Stomach smooth muscle (tissue), 2 donors: ENCODE results near the gene ACAP1.

Experiments used
- H3K27ac ChIP-seq: one replicate; pipeline ENCODE4 v1.7.0; 2013; ENCODE audit warnings: mild to moderate bottlenecking, low read length, inconsistent platforms
- H3K27me3 ChIP-seq, 2 donors: one replicate each; pipeline ENCODE4 v1.7.0; 2013; ENCODE audit warnings: low read length in 2 of 2; ENCODE audit not compliant: insufficient read depth in 2 of 2, control insufficient read depth in 1 of 2
- H3K36me3 ChIP-seq, 2 donors: one replicate each; pipeline ENCODE4 v1.7.0; 2013; ENCODE audit warnings: low read length in 2 of 2; ENCODE audit not compliant: control insufficient read depth in 2 of 2, insufficient read depth in 2 of 2
- H3K4me1 ChIP-seq: one replicate; pipeline ENCODE4 v1.7.0; 2013; ENCODE audit warnings: low read length; ENCODE audit not compliant: control insufficient read depth, insufficient read depth
- H3K4me3 ChIP-seq, 2 donors: one replicate each; pipeline ENCODE4 v1.7.0; 2013; ENCODE audit warnings: low read length in 2 of 2
- H3K9ac ChIP-seq, 2 donors: one replicate each; pipeline ENCODE4 v1.7.0; 2013; ENCODE audit warnings: low read length in 2 of 2, mild to moderate bottlenecking in 1 of 2
- H3K9me3 ChIP-seq, 2 donors: one replicate each; pipeline ENCODE4 v1.7.0; 2013; ENCODE audit warnings: low read length in 2 of 2; ENCODE audit not compliant: control insufficient read depth in 2 of 2
- donor health status: healthy.
- donor health status: Pancreatic carcinoma.

Gene ACAP1

GRCh38 chr17:7374353-7374752 is 38.0 kb downstream of the ACAP1 start:
- Histone ChIP-seq H3K9ac (no peak overlapping the region), H3K36me3 (no peaks in the 10 kb centered on the region), H3K27ac (no peak overlapping the region), H3K4me1 (no peaks in the 10 kb centered on the region), H3K27me3 (no peaks in the 10 kb centered on the region), H3K4me3 (no peak overlapping the region), H3K9me3 (no peaks in the 10 kb centered on the region)

DNA sequence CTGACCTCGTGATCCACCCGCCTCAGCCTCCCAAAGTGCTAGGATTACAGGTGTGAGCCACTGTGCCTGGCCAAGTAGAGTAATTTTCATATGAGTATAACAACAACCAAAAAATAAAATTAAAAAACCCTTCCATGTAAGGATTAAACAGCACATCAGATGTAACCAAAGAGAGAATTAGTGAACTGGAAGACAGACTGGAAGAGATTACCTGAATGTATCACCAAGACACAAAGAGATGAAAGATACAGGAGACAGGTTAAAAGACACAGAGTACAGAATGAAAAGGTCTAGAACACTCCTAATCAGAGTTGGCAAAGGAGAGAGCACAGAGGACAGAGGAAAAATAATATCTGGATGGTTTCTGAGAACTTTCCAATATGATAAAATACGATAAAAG is 42.8 kb downstream of the ACAP1 start:
- Histone ChIP-seq H3K27ac (no peak overlapping the region), H3K9me3 (no peaks in the 10 kb centered on the region), H3K4me3 (no peak overlapping the region), H3K27me3 (peaks cover 0 to 2% of the 10 kb centered on the region in 2 donors), H3K4me1 (peaks cover 27% of the 10 kb centered on the region), H3K9ac (no peak overlapping the region), H3K36me3 (no peaks in the 10 kb centered on the region)

GRCh38 chr17:7380321-7380720 is 44.0 kb downstream of the ACAP1 start:
- peak overlapping the region; percentile 38 to 66 for H3K4me3 ChIP-seq
- H3K36me3 ChIP-seq = no peaks in the 10 kb centered on the region
- peak overlapping the region; percentile 6 for H3K27ac ChIP-seq
- H3K27me3 ChIP-seq = peaks cover 0 to 2% of the 10 kb centered on the region in 2 donors
- no peaks in the 10 kb centered on the region for H3K9me3 ChIP-seq
- peaks cover 32% of the 10 kb centered on the region for H3K4me1 ChIP-seq
- peak overlapping the region; percentile 8 to 55 for H3K9ac ChIP-seq

DNA sequence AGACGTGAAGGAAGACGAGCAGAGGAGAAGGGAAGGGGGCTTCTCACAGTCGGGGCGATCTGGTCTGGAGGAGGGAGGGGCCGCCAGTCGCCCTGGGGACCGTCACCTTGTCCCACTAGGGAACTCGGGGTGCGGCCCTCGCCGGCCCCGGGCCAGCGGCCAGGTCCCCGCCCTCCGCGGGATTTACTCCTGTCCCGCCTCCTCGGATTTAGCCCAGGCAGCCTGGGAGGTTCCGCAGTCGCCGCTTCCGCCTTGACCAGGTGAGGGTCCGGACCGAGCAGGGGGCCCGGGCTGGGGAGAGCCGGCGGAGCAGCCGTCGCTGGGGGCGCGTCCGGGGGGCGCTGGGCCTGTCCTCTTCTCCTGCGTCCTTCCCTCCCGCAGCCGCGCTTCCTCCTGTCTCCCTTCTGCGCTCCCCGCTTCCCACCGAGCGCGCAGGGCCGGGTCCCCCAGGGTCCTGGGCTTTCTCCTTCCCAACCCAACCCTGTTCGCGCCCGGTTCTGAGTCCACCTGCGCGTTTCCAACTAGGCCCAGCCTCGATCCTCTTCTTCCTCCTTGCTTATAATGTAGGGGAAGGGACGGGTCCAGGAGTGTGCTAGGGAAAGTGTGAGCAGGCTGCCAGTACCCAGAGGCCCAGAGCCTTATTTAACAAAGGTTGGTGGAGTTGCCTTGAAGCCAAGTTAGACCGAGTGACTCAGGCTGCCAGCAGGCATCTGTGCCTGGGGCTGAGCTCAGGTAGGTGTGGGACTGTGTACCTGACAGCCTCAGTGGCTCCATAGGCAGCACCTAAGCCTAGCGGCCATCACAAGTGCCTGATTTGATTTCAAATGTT is 44.7 kb downstream of the ACAP1 start, which contains the start of gene TNK1:
TNK1 (plus strand) TSS at position 235 of the 829 bp plus-strand sequence. CDS start 1,838 bp downstream, outside the sequence.
- Histone ChIP-seq H3K27me3 (peaks cover 0 to 2% of the 10 kb centered on the region in 2 donors), H3K9me3 (no peaks in the 10 kb centered on the region), H3K9ac (peak within 1 kb of the TSS; percentile 15 to 55), H3K27ac (peak within 1 kb of the TSS; percentile 6), H3K36me3 (no peaks in the 10 kb centered on the region), H3K4me3 (peak within 1 kb of the TSS; percentile 38 to 66), H3K4me1 (peaks cover 32% of the 10 kb centered on the region)

DNA sequence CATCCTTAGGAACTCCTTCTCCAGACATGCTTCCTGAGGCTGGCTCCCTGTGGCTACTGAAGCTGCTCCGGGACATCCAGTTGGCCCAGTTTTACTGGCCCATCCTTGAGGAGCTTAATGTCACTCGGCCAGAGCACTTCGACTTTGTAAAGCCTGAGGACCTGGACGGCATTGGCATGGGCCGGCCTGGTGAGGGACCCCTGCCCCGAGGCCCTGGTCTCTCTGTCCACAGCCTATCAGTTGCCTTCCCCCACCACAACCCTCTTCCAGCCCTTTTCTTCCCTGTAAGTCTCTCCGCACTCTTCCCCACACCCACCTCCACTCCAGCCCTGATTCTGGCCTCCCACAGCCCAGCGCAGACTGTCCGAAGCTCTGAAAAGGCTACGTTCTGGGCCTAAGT is 46.6 kb downstream of the ACAP1 start:
- no peak overlapping the region for H3K4me3 ChIP-seq
- no peak overlapping the region for H3K9ac ChIP-seq
- no peaks in the 10 kb centered on the region for H3K9me3 ChIP-seq
- peaks cover 0 to 2% of the 10 kb centered on the region in 2 donors for H3K27me3 ChIP-seq
- no peaks in the 10 kb centered on the region for H3K36me3 ChIP-seq
- H3K27ac ChIP-seq = no peak overlapping the region
- H3K4me1 ChIP-seq = peaks cover 32% of the 10 kb centered on the region

DNA sequence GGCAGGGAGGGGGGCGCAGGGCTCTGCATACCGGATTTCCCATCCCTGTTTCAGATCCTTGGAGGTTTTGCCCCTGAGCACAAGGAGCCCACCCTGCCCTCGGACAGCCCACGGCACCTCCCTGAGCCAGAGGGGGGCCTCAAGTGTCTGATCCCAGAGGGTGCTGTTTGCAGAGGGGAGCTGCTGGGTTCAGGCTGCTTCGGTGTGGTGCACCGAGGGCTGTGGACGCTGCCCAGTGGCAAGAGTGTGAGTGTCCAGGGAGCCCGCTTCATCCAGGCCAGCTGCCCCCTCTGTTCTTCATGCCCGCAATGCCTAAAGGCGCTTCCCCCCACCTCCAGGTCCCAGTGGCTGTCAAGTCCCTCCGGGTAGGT is 47.0 kb downstream of the ACAP1 start:
- H3K27me3 ChIP-seq = peaks cover 0 to 2% of the 10 kb centered on the region in 2 donors
- H3K9ac ChIP-seq = peak overlapping the region; percentile 4 to 47
- peaks cover 32% of the 10 kb centered on the region for H3K4me1 ChIP-seq
- H3K9me3 ChIP-seq = no peaks in the 10 kb centered on the region
- no peaks in the 10 kb centered on the region for H3K36me3 ChIP-seq
- H3K4me3 ChIP-seq = peak overlapping the region; percentile 59 to 72
- no peak overlapping the region for H3K27ac ChIP-seq

DNA sequence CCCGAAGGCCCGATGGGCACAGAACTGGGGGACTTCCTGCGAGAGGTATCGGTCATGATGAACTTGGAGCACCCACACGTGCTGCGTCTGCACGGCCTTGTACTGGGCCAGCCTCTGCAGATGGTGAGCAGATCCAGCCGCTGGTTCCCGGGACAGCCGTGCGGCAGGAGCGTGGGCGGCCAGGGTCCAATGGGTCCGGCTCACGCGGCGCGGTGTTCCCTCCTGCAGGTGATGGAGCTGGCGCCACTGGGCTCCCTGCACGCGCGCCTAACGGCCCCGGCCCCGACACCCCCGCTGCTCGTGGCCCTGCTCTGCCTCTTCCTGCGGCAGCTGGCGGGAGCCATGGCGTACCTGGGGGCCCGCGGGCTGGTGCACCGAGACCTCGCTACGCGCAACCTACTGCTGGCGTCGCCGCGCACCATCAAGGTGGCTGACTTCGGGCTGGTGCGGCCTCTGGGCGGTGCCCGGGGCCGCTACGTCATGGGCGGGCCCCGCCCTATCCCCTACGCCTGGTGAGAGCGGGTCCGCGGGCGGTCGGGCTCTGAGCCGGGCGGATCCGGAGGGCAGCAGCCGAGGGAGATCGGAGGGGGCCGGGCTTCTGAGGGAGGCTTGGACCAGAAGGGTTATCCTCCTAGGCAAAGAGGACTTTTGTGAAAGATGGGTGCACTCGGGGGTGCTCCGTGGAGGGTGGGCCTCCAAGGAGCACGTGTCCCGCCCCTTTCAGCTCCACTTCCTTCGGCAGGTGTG is 47.6 kb downstream of the ACAP1 start:
- Histone ChIP-seq H3K4me3 (peak overlapping the region; percentile 59 to 72), H3K36me3 (no peaks in the 10 kb centered on the region), H3K27me3 (peaks cover 0 to 2% of the 10 kb centered on the region in 2 donors), H3K4me1 (peaks cover 32% of the 10 kb centered on the region), H3K9me3 (no peaks in the 10 kb centered on the region), H3K9ac (peak overlapping the region; percentile 47 to 48), H3K27ac (no peak overlapping the region)

GRCh38 chr17:7384489-7385081 is 48.3 kb downstream of the ACAP1 start:
- Histone ChIP-seq H3K9ac (peak overlapping the region; percentile 47 to 48), H3K4me3 (peak overlapping the region; percentile 59 to 72), H3K9me3 (no peaks in the 10 kb centered on the region), H3K4me1 (peaks cover 32% of the 10 kb centered on the region), H3K27ac (no peak overlapping the region), H3K27me3 (peaks cover 0 to 2% of the 10 kb centered on the region in 2 donors), H3K36me3 (peaks cover 0 to 4% of the 10 kb centered on the region in 2 donors)

- Histone ChIP-seq H3K9me3 (no peaks in the 10 kb centered on the region), H3K9ac (no peak overlapping the region), H3K27me3 (no peaks in the 10 kb centered on the region), H3K36me3 (peaks cover 6 to 16% of the 10 kb centered on the region in 2 donors), H3K27ac (no peak overlapping the region), H3K4me1 (peaks cover 18% of the 10 kb centered on the region), H3K4me3 (no peak overlapping the region)
Measured at GRCh38 chr17:7388856-7389255, 52.5 kb downstream of the ACAP1 start.

DNA sequence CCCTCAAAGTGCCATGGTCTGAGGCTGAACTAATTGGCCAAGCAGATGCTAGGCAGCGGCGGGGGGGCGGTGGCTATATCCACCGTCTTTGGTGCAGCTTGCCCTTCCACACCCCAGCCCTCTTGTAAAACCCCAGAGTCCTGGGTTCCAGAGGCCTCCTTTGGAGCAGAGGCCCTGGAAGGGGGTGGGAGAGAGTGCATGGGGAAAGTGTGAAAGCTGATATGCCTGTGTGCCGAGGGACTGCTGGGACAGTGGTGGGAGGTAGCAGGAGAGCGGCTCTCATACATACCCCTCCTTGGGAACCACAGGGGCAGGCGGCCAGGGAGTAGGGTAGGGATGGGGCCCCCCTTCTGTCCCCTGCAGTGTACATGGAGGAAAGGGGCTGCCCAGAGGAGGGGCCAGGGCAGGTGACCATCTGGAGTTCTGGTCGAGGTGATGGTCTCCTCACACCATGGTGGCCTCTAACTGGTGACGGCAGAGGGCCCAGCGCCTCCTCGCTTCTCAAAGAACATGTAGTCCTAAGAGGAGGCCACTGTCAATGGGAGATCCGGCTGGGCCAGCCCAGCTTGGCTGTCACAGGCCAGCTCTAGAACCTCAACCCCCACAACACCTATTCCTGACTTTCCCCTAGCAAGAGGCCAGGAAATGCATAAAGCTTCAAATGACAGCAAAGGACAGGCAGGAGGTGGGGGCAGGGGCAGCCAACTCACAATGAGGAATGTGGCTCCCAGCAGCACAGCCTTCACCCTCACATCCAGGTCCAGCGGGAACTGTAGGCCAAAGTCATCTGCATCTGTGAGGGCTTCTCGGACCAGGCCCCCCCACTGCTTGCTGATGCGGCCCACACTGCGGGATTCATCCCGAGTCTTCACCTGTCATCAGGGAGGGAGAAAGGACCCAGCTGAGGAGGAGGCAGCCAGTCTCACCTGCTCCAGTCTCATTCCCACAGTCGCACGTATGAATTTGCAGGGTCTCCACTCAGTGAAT is 53.9 kb downstream of the ACAP1 start:
- Histone ChIP-seq H3K9me3 (no peaks in the 10 kb centered on the region), H3K4me3 (no peak overlapping the region), H3K36me3 (peaks cover 6 to 16% of the 10 kb centered on the region in 2 donors), H3K4me1 (peaks cover 20% of the 10 kb centered on the region), H3K27ac (no peak overlapping the region), H3K27me3 (no peaks in the 10 kb centered on the region), H3K9ac (no peak overlapping the region)
